ENCODE data around the gene SPRYD3.

- TF ChIP-seq CTCF (IDR thresholded peaks at IDR 0.05 in 8 of 11, conservative IDR thresholded peaks at IDR 0.05 in 3 of 11) = no peak
- TF ChIP-seq POLR2AphosphoS5 (IDR thresholded peaks at IDR 0.05) = peak; percentile 63 to 79 (median 65)
Measured at GRCh38 chr12:53052419-53053217, 26.6 kb downstream of the SPRYD3 start.
